ENCODE results near the gene SLC16A12.

- no peak for TF ChIP-seq ZNF219 (CRISPR knock-in tag; IDR thresholded peaks at IDR 0.05; ENCODE audit: borderline replicate concordance)
- no peak for TF ChIP-seq CTCF (IDR thresholded peaks at IDR 0.05)
- no peak for TF ChIP-seq ZNF416 (CRISPR knock-in tag; IDR thresholded peaks at IDR 0.05)
- TF ChIP-seq, protein P1, sequence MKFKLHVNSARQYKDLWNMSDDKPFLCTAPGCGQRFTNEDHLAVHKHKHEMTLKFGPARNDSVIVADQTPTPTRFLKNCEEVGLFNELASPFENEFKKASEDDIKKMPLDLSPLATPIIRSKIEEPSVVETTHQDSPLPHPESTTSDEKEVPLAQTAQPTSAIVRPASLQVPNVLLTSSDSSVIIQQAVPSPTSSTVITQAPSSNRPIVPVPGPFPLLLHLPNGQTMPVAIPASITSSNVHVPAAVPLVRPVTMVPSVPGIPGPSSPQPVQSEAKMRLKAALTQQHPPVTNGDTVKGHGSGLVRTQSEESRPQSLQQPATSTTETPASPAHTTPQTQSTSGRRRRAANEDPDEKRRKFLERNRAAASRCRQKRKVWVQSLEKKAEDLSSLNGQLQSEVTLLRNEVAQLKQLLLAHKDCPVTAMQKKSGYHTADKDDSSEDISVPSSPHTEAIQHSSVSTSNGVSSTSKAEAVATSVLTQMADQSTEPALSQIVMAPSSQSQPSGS (CRISPR knock-in tag; IDR thresholded peaks at IDR 0.05; ENCODE audit: borderline replicate concordance, low read depth), result no peak
- TF ChIP-seq, protein P2, sequence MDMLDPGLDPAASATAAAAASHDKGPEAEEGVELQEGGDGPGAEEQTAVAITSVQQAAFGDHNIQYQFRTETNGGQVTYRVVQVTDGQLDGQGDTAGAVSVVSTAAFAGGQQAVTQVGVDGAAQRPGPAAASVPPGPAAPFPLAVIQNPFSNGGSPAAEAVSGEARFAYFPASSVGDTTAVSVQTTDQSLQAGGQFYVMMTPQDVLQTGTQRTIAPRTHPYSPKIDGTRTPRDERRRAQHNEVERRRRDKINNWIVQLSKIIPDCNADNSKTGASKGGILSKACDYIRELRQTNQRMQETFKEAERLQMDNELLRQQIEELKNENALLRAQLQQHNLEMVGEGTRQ (CRISPR knock-in tag; IDR thresholded peaks at IDR 0.05), result no peak
- TF ChIP-seq OVOL2 (CRISPR knock-in tag; IDR thresholded peaks at IDR 0.05; ENCODE audit: borderline replicate concordance), result no peak
- TF ChIP-seq NFYB (CRISPR knock-in tag; conservative IDR thresholded peaks at IDR 0.05; ENCODE audit: low read depth), result no peak
- TF ChIP-seq HMGXB4 (CRISPR knock-in tag; IDR thresholded peaks at IDR 0.05), result no peak
- no peak for TF ChIP-seq ETV6 (CRISPR knock-in tag; IDR thresholded peaks at IDR 0.05)
- TF ChIP-seq, protein P3, sequence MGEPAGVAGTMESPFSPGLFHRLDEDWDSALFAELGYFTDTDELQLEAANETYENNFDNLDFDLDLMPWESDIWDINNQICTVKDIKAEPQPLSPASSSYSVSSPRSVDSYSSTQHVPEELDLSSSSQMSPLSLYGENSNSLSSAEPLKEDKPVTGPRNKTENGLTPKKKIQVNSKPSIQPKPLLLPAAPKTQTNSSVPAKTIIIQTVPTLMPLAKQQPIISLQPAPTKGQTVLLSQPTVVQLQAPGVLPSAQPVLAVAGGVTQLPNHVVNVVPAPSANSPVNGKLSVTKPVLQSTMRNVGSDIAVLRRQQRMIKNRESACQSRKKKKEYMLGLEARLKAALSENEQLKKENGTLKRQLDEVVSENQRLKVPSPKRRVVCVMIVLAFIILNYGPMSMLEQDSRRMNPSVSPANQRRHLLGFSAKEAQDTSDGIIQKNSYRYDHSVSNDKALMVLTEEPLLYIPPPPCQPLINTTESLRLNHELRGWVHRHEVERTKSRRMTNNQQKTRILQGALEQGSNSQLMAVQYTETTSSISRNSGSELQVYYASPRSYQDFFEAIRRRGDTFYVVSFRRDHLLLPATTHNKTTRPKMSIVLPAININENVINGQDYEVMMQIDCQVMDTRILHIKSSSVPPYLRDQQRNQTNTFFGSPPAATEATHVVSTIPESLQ (CRISPR knock-in tag; IDR thresholded peaks at IDR 0.05), result no peak
- no peak for TF ChIP-seq AFF4 (CRISPR knock-in tag; IDR thresholded peaks at IDR 0.05; ENCODE audit: borderline replicate concordance)
- no peak for TF ChIP-seq USF1 (CRISPR knock-in tag; IDR thresholded peaks at IDR 0.05)
- TF ChIP-seq JUN (CRISPR knock-in tag; IDR thresholded peaks at IDR 0.05), result no peak
- TF ChIP-seq, protein P4, sequence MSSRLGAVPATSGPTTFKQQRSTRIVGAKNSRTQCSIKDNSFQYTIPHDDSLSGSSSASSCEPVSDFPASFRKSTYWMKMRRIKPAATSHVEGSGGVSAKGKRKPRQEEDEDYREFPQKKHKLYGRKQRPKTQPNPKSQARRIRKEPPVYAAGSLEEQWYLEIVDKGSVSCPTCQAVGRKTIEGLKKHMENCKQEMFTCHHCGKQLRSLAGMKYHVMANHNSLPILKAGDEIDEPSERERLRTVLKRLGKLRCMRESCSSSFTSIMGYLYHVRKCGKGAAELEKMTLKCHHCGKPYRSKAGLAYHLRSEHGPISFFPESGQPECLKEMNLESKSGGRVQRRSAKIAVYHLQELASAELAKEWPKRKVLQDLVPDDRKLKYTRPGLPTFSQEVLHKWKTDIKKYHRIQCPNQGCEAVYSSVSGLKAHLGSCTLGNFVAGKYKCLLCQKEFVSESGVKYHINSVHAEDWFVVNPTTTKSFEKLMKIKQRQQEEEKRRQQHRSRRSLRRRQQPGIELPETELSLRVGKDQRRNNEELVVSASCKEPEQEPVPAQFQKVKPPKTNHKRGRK (CRISPR knock-in tag; IDR thresholded peaks at IDR 0.05; ENCODE audit: borderline replicate concordance), result no peak
Observed at GRCh38 chr10:89475591-89475998, 59.8 kb downstream of the SLC16A12 start.
